Activated CD8-positive, alpha-beta memory T cell treated with anti-CD3 and anti-CD28 coated beads, Interleukin-2, amount 50 U/mL, for 48 hours (primary cell): Measurements from ENCODE around the gene ARL4A.

Source experiments
- DNase-seq: peaks from one replicate; pipeline ENCODE4 v3.0.0-alpha.2; 2020

The ARL4A gene

GRCh38 chr7:12727455-12728191, 40.2 kb downstream of the ARL4A start:
- DNase-seq = no peak

GRCh38 chr7:12728192-12728538, 40.7 kb downstream of the ARL4A start:
- DNase-seq = no peak

- no peak for DNase-seq
Measured at GRCh38 chr7:12729112-12729511, 41.7 kb downstream of the ARL4A start.

- no peak for DNase-seq
Measured at GRCh38 chr7:12730523-12730922, 43.1 kb downstream of the ARL4A start.

GRCh38 chr7:12731214-12731656, 43.8 kb downstream of the ARL4A start:
- DNase-seq = no peak

- no peak for DNase-seq
Measured at GRCh38 chr7:12731775-12732174, 44.3 kb downstream of the ARL4A start.

- DNase-seq = no peak
Measured at GRCh38 chr7:12732428-12732827, 45.0 kb downstream of the ARL4A start.

- DNase-seq = no peak
Measured at GRCh38 chr7:12735923-12736322, 48.5 kb downstream of the ARL4A start.

GRCh38 chr7:12737373-12737772, 49.9 kb downstream of the ARL4A start:
- DNase-seq = no peak

- no peak for DNase-seq
Measured at GRCh38 chr7:12737836-12738235, 50.4 kb downstream of the ARL4A start.

GRCh38 chr7:12738665-12739064, 51.2 kb downstream of the ARL4A start:
- no peak for DNase-seq
